Epithelial cell of esophagus (primary cell): ENCODE results near the gene PRDM12.

Source experiments
- DNase-seq: peaks from one replicate; pipeline ENCODE4 v3.0.0; 2010; ENCODE audit warnings: low read depth
- H3K4me3 ChIP-seq: 2 replicates; pipeline ENCODE4 v1.5.1; 2011; ENCODE audit warnings: mild to moderate bottlenecking, low read length, control low read depth
- TF ChIP-seq, protein P1 (sequence below): IDR thresholded peaks from 2 replicates; pipeline ENCODE4 v1.5.1; 2011; ENCODE audit warnings: low read depth, mild to moderate bottlenecking, low read length, control low read depth, inconsistent platforms; ENCODE audit not compliant: insufficient read depth; ENCODE audit errors: missing control alignments

The PRDM12 gene

DNA sequence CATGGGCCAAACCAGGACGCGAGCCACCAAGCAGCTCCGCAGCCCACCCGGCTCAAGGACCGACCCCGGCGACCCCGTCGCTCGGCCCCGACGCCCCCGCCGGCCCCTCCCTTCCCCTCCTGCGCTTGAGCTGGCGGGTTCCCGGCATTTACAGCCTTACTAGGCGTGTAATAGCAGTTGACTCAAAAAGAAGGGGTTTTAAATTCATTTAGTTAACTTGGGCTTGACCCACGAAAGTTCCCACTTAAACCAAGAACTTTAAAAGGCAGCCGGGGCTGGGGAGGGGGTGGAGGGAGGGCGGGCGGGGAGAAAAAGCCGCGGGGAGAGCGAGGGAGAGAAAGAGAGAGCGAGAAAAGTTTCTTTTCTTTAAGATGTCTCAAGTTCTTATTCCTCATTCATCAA is 636 bp downstream of the PRDM12 start:
- TF ChIP-seq, protein P1, sequence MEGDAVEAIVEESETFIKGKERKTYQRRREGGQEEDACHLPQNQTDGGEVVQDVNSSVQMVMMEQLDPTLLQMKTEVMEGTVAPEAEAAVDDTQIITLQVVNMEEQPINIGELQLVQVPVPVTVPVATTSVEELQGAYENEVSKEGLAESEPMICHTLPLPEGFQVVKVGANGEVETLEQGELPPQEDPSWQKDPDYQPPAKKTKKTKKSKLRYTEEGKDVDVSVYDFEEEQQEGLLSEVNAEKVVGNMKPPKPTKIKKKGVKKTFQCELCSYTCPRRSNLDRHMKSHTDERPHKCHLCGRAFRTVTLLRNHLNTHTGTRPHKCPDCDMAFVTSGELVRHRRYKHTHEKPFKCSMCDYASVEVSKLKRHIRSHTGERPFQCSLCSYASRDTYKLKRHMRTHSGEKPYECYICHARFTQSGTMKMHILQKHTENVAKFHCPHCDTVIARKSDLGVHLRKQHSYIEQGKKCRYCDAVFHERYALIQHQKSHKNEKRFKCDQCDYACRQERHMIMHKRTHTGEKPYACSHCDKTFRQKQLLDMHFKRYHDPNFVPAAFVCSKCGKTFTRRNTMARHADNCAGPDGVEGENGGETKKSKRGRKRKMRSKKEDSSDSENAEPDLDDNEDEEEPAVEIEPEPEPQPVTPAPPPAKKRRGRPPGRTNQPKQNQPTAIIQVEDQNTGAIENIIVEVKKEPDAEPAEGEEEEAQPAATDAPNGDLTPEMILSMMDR = no peak
- H3K4me3 ChIP-seq = no peak overlapping the region
- DNase-seq = no peak

DNA sequence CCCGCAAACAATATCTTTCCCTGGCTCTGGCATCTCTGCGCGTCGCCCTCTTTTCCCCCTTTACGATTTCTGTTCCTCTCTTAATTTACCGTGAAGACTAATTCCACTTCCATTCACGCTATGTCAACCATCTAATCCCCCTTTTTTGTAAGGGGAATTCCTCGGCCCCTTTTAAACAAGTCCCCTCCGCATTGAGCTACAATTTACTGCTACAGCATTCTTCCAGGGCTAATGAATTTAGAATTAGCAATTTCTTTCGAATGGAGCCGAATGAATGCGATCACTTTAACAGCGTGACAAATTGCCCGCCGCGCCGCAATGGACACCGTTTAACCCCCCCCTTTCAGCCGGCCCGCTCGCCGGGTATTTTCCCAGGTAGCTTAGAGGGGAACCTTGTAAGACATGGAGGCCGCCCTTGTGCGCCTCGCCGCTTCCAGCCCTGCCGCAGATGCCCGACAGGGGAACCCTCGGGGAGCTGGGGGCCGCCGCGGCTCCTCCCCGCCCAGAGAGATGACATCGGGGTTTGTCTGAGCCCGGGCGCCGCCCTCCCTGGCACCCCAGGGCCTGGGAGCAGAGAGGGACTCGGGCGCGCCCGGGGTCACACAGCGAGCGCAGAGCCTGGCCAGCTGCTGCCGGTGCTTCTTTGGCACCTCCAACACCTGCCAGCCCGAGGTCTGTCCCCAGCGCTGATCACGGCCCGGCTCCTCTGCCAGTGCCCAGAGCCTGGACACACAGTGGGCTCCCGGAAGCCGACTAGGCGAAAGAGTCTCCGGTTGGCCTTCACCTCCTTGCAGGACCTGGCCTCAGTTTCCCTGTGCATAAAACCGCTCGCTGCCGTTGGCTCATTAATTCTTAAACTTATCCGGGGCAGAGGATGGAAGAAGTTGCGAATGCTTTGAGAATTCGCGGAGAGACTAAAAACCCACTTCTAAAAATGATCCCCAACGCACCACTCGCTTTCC is 1.3 kb downstream of the PRDM12 start:
- TF ChIP-seq, protein P1 = no peak
- no peak for DNase-seq
- H3K4me3 ChIP-seq = no peak overlapping the region

DNA sequence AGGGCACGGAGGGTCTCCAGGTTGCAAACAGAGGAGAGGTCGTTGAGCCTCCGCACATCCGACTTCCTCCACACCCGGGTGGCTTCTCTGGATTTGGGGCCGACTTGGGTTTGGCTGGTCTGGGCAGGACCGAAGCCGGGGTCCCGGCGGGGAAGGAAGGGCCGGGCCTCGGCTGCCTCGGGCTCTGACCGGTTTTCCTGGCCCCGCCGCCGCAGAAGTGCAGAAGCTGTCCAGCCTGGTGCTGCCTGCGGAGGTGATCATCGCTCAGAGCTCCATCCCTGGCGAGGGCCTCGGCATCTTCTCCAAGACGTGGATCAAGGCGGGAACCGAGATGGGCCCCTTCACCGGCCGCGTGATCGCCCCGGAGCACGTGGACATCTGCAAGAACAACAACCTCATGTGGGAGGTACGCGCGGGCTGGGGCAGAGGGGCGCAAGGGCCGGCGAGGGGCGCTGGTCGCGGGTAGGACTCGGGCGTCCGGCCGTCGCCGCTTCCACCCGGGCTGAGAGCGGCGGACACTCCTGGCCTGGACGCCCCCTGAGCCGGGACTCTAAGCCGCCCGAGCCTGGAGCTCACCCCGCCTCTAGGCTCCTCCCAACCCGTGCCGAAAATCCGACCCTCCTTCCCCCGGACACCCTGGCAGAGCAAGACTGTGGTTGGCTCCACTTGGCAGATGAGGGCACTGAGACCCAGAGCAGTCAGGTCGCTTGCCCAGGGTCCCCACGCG is 2.2 kb downstream of the PRDM12 start:
- TF ChIP-seq, protein P1 = no peak
- H3K4me3 ChIP-seq = no peak overlapping the region
- DNase-seq = no peak

DNA sequence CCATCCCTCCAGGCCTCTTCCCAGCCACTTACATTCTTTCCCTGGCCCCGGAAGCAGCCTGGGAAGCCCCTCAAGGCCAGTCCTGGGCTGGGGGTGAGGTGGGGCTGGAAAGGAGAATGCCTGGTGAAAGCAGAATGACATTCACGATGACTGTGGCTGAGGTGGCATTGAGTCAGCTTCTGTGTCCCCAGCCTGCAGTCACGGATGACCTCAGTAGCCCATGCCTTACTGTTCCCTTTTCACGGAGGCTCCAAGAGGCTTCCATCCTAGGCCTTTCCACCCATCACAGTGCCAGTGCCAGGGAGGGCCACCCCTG is 2.7 kb downstream of the PRDM12 start:
- H3K4me3 ChIP-seq = no peak overlapping the region
- TF ChIP-seq, protein P1 = no peak
- no peak for DNase-seq

DNA sequence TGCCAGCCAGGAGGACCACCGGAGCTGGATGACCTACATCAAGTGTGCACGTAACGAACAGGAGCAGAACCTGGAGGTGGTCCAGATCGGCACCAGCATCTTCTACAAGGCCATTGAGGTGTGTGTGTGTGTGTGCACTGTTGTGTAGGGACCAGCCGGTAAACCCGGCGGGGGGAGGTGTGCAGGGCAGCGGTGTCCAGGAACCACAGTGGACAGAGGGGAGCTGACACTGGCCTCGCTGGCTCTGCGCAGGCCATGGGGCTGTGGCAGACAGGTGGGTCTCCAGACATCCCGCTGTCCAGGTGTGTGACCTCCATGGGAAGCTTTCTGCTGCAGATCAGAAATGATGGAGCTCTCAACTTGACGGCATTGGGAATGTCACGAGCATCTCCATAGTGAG is 3.8 kb downstream of the PRDM12 start:
- DNase-seq = no peak
- TF ChIP-seq, protein P1 = no peak
- H3K4me3 ChIP-seq = no peak overlapping the region

DNA sequence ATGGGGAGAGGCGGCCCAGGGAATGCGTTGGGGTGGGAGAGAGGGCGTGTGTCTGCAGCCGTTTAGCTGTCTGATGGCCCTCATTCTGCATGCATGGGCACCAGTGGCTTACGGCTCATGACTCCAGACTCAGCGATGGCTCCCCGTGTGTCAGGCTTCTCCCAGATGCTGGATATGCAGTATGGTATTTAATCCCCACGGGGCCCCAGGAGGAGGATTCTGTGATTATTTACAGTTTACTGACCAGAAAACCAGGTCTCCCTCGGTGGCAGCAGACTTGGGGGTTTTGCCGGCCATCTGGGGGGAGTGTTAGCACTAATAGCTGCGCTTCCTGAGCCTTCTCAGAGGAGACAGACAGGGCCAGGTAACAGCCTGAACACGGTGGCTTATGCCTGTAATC is 4.3 kb downstream of the PRDM12 start:
- TF ChIP-seq, protein P1 = no peak
- no peak overlapping the region for H3K4me3 ChIP-seq
- DNase-seq = no peak
